Fibroblast of skin of scalp (primary cell): ENCODE results near the gene CTDSPL2.
"Not testable (repeated sequence)": the region's sequence is repeated elsewhere in the genome, so short reads cannot be mapped to it uniquely, and the experiment has no call there.

Experiments used
- DNase-seq: peaks from one replicate; pipeline ENCODE4 v3.0.0-alpha.2; 2013

The CTDSPL2 gene

DNA sequence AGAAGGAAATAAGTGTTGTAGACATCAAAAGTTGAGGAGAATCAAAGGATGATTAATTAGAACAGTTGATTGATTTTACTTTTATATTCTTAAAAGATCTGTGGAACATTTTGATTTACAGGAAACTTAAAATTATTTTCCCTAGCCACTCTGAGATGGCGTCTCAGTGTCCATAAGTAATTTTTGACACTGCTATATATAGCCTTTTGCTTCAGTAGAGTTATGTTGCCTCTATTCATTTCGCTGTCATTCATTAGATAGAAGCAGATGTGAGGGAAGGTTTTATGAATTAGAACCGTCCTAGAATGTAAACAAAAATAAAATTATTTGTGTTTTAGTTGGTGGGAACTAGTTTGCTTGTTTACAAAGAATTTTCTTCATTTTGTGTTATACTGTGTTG is 58.5 kb downstream of the CTDSPL2 start:
- no peak for DNase-seq

DNA sequence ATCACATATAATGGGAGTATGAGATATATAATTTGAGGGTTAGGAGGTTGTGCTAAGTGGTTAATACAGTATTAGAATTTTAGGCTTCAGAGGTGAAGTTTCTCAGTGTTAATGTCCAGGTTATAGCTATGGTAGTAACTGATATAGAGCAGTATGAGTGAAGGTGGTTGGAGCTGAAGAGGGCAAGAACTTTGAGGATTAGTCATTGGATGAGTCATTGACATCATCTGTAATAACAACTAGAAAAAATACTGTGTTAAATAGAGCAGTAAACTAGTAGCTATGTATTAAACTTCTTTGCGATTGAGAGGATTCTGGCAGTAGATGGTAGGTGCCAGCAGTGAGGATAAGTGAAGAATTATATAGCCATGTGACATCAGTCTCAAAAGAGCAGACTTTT is 62.0 kb downstream of the CTDSPL2 start:
- peak; percentile 73 for DNase-seq

DNA sequence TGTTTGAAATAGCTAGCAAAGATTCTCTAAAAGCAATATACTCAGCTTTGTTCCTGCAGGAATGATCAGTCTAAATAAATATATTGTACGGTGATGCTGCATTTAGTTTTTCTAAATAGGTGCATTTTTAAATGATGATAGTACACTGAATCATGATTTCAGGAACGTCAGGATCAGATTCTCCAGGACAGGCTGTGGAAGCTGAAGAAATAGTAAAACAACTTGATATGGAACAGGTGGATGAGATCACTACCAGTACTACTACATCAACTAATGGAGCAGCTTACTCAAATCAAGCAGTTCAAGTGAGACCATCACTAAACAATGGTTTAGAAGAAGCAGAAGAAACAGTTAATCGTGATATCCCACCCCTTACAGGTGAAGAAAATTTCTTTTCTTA is 63.2 kb downstream of the CTDSPL2 start:
- no peak for DNase-seq

DNA sequence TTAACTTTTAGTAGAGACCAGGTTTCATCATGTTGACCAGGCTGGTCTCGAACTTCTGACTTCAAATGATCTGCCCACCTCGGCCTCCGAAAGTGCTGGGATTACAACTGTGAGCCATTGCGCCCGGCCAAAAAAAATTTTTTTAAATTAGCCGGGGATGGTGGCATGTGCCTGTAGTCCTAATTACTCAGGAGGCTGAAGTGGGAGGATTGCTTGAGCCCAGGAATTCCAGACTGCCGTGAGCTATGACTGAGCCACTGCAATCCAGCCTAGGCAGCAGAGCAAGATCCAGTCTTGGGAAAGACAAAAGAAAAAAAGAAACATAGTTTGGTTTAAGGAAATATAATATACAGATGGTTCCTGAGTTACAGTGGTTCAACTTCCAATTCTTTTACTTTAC is 64.6 kb downstream of the CTDSPL2 start:
- DNase-seq = no peak

DNA sequence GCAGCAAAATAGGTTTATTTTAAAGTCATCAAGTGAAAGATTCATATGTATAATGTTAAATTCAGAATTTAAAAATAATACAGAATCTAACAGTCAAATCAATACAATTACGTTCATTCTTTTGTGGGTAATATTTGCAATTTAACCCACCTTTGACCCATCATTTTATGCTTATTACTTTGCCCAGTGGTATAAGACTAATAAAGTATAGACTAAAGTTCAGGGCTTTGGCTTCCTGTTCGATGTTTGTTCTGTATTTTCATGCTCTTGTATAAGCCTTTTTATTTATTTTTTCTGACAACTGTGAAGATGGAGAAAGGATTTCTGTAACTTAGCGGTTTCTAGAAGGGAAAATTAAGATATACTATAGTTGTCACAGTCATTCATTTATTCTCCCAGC is 65.2 kb downstream of the CTDSPL2 start:
- DNase-seq = no peak

DNA sequence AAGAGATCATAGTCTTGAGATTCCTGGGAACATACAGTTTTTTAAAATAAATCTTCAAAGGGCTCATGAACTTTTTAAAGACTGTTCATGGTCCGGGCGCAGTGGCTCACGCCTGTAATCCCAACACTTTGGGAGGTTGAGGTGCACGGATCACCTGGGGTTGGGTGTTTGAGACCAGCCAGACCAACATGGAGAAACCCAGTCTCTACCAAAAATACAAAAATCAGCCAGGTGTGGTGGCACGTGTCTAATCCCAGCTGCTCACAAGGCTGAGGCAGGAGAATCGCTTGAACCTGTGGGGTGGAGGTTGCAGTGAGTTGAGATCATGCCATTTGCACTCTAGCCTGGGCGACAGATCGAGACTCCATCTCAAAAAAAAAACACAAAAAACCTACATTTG is 68.1 kb downstream of the CTDSPL2 start:
- DNase-seq = no peak

DNA sequence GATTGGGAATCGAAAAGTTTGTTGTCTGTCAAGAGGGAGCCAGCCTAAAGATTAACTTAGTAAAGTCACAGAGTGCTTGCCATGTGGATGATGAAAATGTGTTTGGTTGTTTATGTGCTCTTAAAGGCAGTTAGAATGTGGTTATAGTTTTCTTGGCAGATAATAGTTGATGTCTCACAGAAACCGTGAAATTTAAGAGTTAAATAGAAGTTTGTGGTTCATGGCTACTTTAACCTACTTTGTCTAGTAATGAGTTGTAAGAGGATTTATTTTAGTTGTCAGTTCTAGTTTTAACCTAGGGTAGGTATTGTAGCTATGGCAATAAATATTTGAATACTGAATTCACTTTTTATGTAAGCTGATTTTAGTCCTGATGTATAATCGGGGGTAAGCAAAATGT is 73.1 kb downstream of the CTDSPL2 start:
- DNase-seq = no peak

DNA sequence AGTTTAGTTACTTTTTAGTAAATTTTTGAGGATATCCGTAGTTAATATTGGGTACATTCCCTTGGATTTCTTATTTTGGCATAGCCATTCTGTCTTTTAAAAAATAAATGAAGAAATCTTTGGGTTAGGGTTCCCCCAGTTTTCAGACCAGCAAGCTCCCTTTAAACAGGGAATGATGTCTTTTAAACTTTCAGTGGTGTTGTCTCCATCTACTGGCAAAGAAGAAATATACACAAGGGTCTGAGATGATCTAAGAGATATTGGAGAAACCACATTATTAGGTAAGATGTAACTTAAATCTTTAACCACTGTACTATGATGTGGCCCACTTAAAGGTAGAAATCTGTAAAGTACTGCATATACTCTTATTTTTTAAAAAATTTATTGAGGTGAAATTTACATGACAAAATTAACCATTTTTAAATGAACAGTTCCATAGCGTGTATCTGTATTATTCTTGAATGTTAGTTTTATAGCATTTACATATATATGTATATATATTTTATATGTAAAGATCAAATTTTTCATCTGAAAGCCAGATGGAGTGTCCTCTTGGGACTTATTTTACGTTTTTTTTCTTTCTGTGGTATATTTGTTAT is 74.4 kb downstream of the CTDSPL2 start:
- peak; percentile 55 for DNase-seq

DNA sequence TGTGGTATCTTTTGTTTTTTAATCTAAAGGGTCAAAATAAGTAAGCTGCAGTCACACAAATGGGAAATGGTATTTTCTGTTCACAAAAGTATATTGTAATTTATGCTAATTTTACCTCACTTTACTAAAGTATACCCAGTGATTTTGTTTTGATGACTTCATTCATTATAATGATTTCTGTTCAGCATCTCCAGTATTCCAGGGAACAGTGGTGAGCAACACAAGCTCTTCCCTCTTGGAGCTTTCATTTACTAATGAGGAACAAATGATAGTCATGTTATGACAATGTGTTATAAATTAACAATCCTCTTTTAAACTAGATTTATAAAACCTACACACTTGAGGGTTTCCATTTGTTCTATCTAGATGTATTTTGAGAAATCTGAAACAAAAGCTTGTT is 89.0 kb downstream of the CTDSPL2 start:
- DNase-seq = no peak

DNA sequence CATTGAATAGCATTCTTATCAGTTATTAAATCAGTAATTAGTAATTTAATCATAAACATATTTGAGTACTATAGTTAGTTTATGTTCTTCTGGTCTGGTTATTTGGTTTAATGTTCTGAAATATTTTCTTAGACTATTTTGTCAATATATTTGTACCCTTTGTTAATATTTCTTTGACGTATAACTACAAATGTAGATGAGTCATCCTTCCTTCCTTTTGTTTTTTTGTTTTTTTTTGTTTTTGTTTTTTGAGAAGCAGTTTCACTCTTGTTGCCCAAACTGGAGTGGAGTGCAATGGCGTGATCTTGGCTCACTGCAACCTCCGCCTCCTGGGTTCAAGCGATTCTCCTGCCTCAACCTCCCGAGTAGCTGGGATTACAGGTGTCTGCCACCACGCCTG is 92.1 kb downstream of the CTDSPL2 start:
- DNase-seq = no peak

DNA sequence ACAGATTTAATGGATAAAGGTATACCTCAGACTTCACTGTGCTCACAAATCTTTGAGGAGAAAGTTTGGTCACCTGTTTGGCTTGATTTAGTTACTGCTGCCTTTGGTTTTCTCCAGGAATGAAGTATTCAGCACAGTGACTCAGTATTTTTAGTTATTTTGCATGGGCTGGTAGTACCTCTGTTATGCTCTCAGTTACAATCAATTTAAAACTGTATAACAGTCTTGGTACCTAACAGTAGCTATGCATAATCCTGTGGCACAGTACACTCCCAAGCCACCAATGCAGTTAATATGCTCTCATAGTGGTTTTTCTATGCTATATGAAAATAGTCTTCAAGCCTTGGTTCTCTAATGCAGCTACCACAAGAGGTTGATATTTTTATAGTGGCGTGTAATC is 97.6 kb downstream of the CTDSPL2 start:
- no peak for DNase-seq

DNA sequence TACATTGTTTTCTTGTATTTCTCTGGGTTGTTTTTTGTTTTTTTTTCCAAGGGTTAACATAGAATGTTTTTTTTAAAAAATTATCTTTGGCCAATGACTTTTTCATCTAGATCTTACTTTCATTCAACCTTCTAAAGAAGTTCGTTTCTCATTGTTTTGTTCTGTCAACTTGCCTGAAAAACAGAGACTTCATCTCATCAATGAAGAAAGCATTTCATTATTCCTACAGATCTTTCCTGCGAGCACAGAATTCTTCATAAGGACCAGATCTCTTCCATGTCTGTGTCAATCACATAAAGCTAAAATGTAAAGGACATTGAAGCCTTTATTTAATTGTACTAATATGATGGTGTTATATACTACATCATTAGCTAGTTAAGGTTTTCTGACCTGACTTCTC is 99.8 kb downstream of the CTDSPL2 start:
- no peak for DNase-seq

DNA sequence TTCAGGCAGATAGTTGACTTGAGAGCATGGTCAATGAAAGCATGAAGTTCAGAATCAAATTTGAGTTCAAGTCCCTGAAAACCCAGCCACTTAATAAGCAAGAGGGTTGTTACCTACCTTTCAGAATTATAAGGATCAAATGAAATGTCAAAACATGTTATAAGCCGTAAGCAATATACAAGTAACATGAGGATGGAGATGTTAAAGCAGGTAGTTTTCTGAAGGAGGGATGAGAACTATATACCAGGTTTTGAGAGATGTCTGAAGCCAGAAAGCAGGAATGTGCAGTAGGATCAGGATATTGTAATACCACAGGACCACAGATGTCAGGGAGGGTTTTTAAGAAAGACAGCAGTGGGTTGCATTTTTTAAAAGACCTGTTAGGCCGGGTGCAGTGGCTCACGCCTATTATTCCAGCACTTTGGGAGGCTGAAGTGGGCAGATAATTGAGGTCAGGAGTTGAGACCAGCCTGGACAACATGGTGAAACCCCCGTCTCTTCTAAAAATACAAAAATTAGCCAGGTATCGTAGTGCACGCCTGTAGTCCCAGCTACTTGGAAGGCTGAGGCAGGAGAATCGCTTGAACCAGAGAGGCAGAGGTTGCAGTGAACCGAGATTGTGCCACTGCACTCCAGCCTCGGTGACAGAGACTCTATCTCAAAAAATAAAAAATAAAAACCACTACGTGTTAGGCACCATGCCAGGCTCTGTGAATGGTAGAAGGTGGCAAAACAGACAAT is 102.6 kb downstream of the CTDSPL2 start:
- no peak for DNase-seq

DNA sequence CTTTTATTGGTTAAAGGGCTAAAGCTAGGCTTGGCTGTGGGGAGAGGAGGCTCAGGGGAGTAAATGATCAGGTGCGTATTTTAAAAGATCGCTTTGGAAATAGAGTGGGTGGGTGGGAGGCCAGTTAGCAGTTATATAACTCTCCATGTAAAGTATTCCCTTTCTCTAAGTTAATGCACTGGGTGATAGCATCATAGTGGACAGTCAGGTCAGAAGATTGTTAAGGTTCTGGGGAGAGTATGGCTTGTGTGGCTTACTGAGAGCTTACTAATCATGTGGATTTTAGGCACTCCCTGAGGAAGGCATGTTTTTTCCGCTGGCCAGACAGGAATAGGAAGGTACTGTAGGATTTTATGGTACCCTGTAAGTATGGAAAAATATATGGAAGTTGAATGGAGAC is 103.2 kb downstream of the CTDSPL2 start:
- DNase-seq = no peak

DNA sequence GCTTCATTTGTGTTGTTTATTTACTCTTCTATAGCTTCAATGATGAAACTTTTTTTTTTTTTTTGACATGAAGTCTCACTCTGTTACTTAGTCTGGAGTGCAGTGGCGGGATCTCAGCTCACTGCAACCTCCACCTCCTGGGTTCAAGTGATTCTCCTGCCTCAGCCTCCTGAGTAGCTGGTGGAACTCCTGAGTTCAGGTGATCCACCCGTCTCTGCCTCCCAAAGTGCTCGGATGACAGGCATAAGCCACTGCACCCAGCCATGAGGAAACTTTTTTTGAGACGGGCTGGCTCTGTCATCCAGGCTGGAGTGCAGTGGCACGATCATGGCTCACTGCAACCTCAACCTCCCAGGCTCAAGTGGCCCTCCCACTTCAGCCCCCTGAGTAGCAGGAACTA is 104.8 kb downstream of the CTDSPL2 start:
- DNase-seq = not testable (repeated sequence)

DNA sequence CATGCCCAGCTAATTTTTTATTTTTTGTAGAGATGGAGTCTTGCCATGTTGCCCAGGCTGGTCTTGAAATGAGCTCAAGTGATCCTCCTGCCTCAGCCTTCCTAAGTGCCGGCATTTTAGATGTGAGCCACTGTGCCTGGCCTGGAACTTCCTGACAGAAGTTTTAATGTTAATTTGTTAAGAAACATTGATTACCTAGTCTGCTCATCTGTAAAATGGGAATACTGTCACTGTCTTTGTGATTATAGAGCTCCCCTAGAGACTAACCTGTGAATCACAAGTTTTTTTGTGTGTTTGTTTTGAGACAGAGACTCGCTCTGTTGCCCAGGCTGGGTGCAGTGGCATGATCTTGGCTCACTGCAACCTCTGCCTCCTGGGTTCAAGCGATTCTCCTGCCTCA is 105.3 kb downstream of the CTDSPL2 start:
- no peak for DNase-seq

DNA sequence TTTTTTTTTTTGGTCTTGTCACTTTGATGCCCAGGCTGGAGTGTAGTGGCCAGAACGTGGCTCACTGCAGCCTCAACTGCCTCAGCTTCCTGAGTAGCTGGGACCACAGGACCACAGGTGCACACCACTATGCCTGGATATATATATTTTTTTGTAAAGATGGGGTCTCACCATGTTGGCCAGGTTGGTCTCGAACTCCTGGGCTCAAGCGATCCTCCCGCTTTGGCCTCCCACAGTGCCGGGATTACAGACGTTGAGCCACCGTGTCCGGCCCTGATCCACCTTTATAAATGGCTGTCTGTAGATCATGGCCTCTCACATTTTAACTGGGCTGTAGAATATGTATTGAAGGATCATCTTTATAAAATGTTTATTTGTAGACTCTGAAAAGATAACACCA is 107.7 kb downstream of the CTDSPL2 start:
- DNase-seq = no peak

DNA sequence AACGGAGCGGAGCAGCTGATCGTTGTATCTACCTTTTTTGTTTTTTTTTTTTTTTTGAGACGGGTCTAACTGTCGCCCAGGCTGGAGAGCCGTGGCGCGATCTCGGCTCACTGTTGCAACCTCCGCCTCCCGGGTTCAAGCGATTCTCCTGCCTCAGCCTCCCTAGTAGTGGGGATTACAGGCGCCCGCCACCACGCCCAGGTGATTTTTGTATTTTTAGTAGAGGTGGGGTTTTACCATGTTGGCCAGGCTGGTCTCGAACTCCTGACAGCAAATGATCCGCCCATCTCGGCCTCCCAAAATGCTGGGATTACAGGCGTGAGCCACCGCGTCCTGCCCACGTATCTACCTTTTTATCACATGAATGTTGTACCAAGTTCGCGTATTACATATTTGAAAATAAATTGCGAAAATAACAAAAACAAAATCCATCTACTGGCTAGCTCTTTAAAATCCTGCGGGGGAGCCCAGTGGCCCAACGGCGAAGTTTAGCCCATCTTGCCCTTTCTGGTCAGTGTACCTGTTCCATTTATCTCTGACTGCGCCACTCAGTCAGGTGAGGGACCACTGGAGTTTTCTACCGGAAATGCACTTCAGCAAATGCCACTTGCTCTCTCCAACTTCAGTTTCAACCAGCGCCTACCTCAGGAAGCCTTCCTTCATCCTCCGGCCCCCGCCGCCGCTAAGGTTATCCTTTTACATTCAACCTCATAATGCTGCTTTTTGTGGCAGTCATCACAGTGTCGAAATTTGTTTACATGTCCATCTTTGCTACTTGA is 108.3 kb downstream of the CTDSPL2 start:
- DNase-seq = no peak

DNA sequence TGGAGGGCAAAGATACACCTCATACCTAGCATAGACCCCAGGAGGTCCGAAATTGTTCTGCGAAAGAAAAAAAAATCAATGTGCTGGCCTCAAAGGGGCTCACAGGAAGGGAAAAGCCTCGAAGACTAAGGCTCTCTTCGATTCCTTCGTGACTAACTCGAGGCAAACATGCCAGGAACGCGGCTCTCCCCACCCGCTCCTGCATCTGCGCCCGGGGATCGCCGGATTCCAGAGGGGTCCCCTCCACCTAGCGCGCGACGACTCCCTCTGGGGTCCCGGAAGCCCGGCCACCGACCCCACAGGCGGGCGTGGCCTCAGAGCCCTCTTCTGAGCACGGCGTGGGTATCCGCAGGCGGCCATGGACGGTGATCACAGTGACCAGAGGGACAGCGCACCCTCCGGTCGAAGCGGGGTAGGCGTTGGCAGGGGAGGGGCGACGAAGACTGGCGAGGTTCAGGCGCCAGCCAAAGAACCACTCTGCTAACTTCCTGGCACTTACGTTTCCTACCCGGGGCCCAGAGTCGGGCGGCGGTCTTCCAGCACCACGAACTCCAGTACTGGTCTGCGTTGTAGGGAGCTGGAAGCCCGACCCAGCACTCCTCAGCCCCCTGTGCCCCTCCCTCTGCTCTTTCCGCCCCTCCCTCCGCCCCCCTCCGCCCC is 109.0 kb downstream of the CTDSPL2 start:
- no peak for DNase-seq

DNA sequence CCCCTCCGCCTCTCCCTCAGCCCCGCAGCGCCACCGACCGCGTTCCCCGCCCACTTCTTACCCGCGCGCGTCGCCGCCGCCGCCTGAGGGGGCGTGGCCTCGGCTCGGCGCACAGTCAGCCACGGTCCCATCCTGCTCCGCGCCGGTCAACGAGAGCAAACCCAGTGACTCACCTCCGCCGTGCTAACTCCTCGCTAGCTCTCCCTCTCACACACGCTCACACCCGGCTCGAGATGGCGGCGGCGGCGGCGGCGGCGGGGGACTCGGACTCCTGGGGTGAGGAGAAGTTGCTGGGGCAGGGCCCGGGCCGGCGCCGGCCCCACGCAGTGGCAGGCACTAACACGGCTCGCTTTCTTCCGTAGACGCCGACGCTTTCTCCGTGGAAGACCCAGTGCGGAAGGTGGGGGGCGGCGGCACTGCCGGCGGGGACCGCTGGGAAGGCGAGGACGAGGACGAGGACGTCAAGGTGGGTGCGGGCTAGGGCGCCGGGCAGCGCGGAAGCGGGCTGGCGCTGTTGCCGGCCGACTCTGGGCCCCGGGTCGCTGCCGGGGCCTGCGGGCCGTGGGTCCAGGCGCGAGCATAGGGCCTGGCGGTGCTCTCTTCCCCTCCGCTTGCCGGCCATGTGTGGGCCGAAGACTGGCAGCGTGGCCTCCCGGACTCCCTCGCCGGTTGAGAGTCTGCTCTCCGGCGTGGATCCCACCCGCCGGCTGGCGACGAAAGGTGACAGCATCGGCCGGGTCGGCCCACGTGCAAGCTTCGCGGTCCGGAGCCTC is 109.7 kb downstream of the CTDSPL2 start, which contains the start of gene EIF3J:
EIF3J (plus strand) TSS at position 186 of the 773 bp plus-strand sequence; CDS start at position 234, 48 bp downstream.
- peak; percentile 98 for DNase-seq

DNA sequence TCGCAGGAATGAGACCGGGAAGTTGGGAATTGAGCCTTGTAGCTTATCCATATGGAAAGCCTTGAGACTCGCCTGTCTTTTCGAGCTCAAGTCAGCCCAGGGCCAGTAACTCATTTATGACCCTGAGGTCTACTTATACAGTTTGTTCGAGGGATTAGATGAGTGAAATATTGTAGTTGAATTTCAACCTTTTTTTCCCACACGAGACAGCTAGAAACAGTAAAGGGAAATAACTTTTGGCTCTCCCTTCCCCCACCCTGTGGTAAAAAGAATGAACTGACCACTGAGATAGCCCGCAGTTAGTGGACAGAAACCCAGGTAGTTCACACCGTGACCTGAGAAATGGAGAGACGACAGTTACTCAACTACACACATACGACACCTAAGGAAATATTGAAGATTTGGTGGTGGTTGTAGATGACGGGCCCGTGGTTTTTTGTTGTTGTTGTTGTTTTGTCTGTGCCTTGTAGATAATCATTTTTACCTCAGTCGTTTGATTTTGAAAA is 110.4 kb downstream of the CTDSPL2 start:
- peak; percentile 52 for DNase-seq

DNA sequence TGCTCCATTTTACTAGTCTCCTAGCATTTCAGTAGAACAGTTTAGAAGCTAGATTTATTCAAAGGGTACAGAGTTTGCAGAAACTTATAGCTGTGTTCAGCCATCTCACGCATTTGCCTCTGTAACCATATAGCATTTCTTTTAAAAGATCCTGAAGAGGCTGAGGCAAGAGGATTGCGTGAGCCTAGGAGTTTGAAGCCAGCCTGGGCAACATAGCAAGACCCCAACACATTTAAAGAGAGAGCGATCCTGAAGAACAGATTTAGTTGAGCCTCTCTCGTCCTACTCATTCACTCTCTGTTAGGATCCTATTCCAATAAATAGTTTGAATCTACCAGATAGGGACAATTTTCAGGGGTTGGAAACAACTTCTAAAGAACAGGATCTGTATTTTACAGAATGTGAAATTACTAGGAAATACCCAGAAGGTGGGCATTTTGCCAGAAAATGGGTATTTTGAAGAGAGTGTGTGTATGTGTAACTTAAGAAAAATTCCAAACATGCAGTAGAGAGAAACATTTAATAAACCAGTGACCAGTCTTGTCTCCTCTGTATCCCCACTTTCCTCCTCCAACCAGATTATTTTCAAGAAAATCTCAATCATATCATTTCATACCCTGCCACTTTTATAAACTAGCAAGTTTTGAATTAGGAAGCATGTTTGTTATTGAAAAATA is 114.0 kb downstream of the CTDSPL2 start:
- DNase-seq = peak; percentile 92
